HepG2 (cell line): ENCODE data around the gene HYAL1. TPM values are rescaled to one million over a fixed set of nuclear protein-coding genes. Genes with fewer than 3 reads are reported as not detected.

ENCODE experiments used
- AHDC1 ChIP-seq: sonication (generic); formaldehyde crosslinking; IDR thresholded peaks from 2 replicates; pipeline ENCODE4 v1.5.1; 2020; ENCODE audit warnings: mild to moderate bottlenecking, missing genetic modification reagents, borderline replicate concordance
- AKNA ChIP-seq: sonication (generic); formaldehyde crosslinking; IDR thresholded peaks from 2 replicates; pipeline ENCODE4 v1.4.0; 2020; ENCODE audit warnings: missing genetic modification reagents, borderline replicate concordance
- ETV6 ChIP-seq: sonication (generic); formaldehyde crosslinking; conservative IDR thresholded peaks from 2 replicates; pipeline ENCODE4 v1.4.0; 2020; ENCODE audit warnings: missing genetic modification reagents
- GTF2F1 ChIP-seq: fragments of 150-350 bp; IDR thresholded peaks from 2 replicates; pipeline ENCODE4 v1.6.1; 2014; ENCODE audit warnings: low read length
- HOXA3 ChIP-seq: sonication (generic); formaldehyde crosslinking; IDR thresholded peaks from 2 replicates; pipeline ENCODE4 v1.5.0; 2020; ENCODE audit warnings: missing genetic modification reagents
- KDM5B ChIP-seq: sonication (generic); formaldehyde crosslinking; IDR thresholded peaks from 2 replicates; pipeline ENCODE4 v1.4.0; 2020; ENCODE audit warnings: missing genetic modification reagents, mild to moderate bottlenecking, borderline replicate concordance
- MTA1 ChIP-seq: sonication (generic); formaldehyde crosslinking; IDR thresholded peaks from 2 replicates; pipeline ENCODE4 v1.4.0; 2020; ENCODE audit warnings: missing genetic modification reagents, mild to moderate bottlenecking, borderline replicate concordance
- NFYB ChIP-seq: sonication (generic); formaldehyde crosslinking; IDR thresholded peaks from 2 replicates; pipeline ENCODE4 v1.4.0; 2020; ENCODE audit warnings: missing genetic modification reagents
- RARG ChIP-seq: sonication (generic); formaldehyde crosslinking; IDR thresholded peaks from 2 replicates; pipeline ENCODE4 v1.4.0; 2020; ENCODE audit warnings: low read depth, mild to moderate bottlenecking, missing genetic modification reagents
- SAP130 ChIP-seq: IDR thresholded peaks from 2 replicates; pipeline ENCODE4 v1.6.1; 2016; ENCODE audit warnings: low read depth
- SKI ChIP-seq: fragments of 450-650 bp; IDR thresholded peaks from one replicate; pipeline ENCODE4 v1.6.1; 2018; ENCODE audit warnings: mild to moderate bottlenecking; ENCODE audit not compliant: partially characterized antibody
- SP4 ChIP-seq: sonication (generic); formaldehyde crosslinking; IDR thresholded peaks from 2 replicates; pipeline ENCODE4 v1.8.1; 2023; ENCODE audit warnings: mild to moderate bottlenecking, missing genetic modification reagents
- XBP1 ChIP-seq: sonication (generic); formaldehyde crosslinking; IDR thresholded peaks from 2 replicates; pipeline ENCODE4 v1.5.0; 2020; ENCODE audit warnings: missing genetic modification reagents
- ZBTB34 ChIP-seq: sonication (generic); formaldehyde crosslinking; IDR thresholded peaks from 2 replicates; pipeline ENCODE4 v1.8.0; 2022; ENCODE audit warnings: mild to moderate bottlenecking, missing genetic modification reagents
- ZNF232 ChIP-seq: sonication (generic); formaldehyde crosslinking; IDR thresholded peaks from 2 replicates; pipeline ENCODE4 v1.4.0; 2020; ENCODE audit warnings: missing genetic modification reagents, borderline replicate concordance
- ZNF383 ChIP-seq: sonication (generic); formaldehyde crosslinking; IDR thresholded peaks from 2 replicates; pipeline ENCODE4 v1.4.0; 2020; ENCODE audit warnings: missing genetic modification reagents, mild to moderate bottlenecking, borderline replicate concordance
- ZNF530 ChIP-seq: sonication (generic); formaldehyde crosslinking; IDR thresholded peaks from 2 replicates; pipeline ENCODE4 v1.5.0; 2020; ENCODE audit warnings: low read depth, mild to moderate bottlenecking, missing genetic modification reagents
- polyA plus RNA-seq, 8 experiments: library from polyadenylated mRNA; depleted of rRNA in 3 of 8; stranded (reverse) in 7 of 8; unstranded in 1 of 8; fragments of >200 nt; fragmentation: Illumina TruSeq in 4 of 8; extraction: Trizol in 4 of 8; gene quantifications; 2 replicates each; pipeline versions ENCODE4 v1.2.1 to v1.2.3, GENCODE V29; 2011 to 2016; ENCODE audit warnings: low read depth in 4 of 8, missing spikeins in 1 of 8, mixed read lengths in 1 of 8; ENCODE audit not compliant: insufficient read depth in 1 of 8
- total RNA-seq, 5 experiments: library from RNA; depleted of rRNA; stranded (reverse); fragments of >200 nt; fragmentation: Illumina TruSeq; extraction: Trizol; gene quantifications; 2 replicates each; pipeline ENCODE4 v1.2.3, GENCODE V29; 2016; ENCODE audit warnings: low read depth in 1 of 5

The HYAL1 gene
- total and polyA plus RNA-seq, 2 of the 13 experiments (the other 11 are each of a cell fraction or from before 2014, with no cell fraction given), result 76.5 to 193 TPM

GRCh38 chr3:50303013-50303815 lies at the start of gene HYAL1 (continued):
- TF ChIP-seq ZNF232 (CRISPR knock-in tag) (peak; percentile 65; the same call in 1 of the 2 replicates), GTF2F1 (no peak), KDM5B (CRISPR knock-in tag) (peak; percentile 62; the same call in 1 of the 2 replicates), SP4 (CRISPR knock-in tag) (no peak; the same call in none of the 2 replicates), ZBTB34 (CRISPR knock-in tag) (0 out of 2 replicates have a peak, but pooled peaks have one; percentile 36), ZNF383 (CRISPR knock-in tag) (no peak; the same call in 1 of the 2 replicates), RARG (no peak), MTA1 (no peak), ZNF530 (no peak), HOXA3 (CRISPR knock-in tag) (peak; percentile 56), XBP1 (CRISPR knock-in tag) (peak; percentile 23; the same call in 1 of the 2 replicates), SKI (peak; percentile 13), NFYB (CRISPR knock-in tag) (peak; percentile 41; the same call in 1 of the 2 replicates), SAP130 (peak; percentile 71), AHDC1 (CRISPR knock-in tag) (peak; percentile 62; the same call in 1 of the 2 replicates), AKNA (CRISPR knock-in tag) (no peak), ETV6 (CRISPR knock-in tag) (peak; percentile 65; the same call in 1 of the 2 replicates)
